COLO829 (cell line): ENCODE results near the gene SLC35F1.

ENCODE experiments used
- DNase-seq: peaks from one replicate; pipeline ENCODE4 v3.0.0; 2012; ENCODE audit warnings: low spot score

The SLC35F1 gene

GRCh38 chr6:118280210-118280609, 373.1 kb downstream of the SLC35F1 start:
- DNase-seq = no peak

GRCh38 chr6:118281291-118281690, 374.2 kb downstream of the SLC35F1 start:
- DNase-seq = peak; percentile 47

- peak; percentile 42 for DNase-seq
Observed at GRCh38 chr6:118283766-118284165, 376.7 kb downstream of the SLC35F1 start.

GRCh38 chr6:118284736-118285360, 377.8 kb downstream of the SLC35F1 start:
- DNase-seq = peak; percentile 15

GRCh38 chr6:118285791-118286190, 378.7 kb downstream of the SLC35F1 start:
- DNase-seq = no peak

- DNase-seq = no peak
Observed at GRCh38 chr6:118288355-118289124, 381.5 kb downstream of the SLC35F1 start.

DNA sequence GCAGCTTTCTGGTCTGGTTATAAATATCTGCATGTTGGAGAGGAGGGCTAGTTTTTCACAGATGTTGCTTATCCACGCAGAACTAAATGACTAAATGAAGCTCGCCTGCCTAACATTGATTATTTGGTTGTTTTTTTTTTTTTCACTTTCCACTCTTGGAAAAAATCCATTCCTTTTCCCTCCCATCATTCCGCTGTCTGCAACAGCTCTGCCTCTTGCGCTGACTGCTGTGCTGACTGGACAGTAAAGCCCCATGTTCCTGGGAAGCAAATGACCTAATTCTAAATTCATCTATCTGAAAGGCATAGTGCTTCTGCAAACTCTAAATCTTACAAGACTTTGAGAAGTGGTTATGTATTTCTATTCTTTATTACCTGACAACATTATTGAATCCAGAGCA, 385.5 kb downstream of the SLC35F1 start:
- no peak for DNase-seq

DNA sequence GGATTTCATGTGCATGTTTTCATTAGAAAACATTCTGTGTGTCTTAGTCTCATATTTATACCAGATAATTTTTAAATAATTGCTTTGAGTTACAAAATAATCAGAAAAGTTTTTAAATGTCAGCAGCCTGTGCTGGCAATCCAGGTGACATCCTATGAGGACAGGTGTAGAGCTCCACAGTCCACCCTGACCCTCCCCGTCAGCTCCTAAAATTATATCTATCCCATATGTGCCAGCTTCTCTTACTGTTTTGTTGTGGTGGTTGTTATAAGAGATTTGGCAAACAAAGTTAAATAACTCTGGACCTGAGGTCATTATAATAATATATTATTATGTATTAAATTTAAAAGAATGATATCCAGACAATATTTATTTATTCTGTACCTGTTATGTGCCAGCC, 387.8 kb downstream of the SLC35F1 start:
- DNase-seq = no peak

GRCh38 chr6:118295336-118295735, 388.3 kb downstream of the SLC35F1 start:
- no peak for DNase-seq

DNA sequence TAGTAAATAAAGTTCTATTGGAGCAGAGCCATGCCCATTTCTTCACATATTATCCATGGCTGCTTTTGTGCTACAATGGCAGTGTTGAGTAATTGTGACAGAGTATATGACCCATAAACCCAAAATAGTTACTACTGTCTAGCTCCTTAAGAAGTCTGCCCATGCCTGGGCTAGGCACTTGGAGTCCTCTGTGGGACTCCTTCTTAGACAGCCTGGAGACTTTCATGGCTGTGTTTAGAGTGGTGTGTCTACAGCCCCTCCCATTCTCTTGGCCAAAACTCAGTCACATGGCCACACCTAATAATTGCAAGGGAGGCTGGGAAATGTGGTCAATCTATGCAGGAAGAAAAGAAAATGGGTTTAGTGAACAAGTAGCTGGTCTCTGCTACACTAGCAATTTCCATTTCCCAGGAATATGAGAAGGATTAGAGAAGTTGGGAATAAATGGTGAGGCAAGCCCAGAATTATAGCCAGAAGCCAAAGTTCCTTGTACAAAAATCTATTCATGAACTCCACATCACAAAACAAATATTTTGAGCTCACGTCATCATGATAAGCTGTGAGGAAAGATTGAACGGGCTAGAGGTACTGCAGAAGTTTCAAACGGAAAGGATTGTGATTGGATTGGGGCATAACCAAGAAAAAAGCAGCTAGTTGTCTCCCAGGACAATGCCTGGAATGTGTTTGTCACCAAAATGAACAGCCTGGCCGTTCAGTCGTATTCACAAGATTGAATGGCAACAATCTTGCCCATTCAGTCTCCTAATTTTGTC, 389.3 kb downstream of the SLC35F1 start:
- DNase-seq = no peak

DNA sequence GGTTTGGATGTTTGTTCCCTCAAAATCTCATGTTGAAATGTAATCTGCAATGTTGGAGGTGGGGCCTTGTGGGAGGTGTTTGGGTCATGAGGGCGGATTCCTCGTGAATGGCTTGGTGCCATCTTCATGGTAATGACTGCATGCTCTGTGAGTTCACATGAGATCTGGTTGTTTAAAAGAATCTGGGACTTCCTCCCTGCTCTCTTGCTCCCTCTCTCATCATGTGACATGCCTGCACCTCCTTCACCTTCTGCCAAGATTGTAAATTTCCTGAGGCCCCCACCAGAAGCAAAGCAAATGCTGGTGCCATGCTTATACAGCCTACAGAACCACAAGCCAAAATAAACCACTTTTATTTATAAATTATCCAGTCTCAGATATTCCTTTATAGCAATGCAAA, 390.8 kb downstream of the SLC35F1 start:
- DNase-seq = no peak

DNA sequence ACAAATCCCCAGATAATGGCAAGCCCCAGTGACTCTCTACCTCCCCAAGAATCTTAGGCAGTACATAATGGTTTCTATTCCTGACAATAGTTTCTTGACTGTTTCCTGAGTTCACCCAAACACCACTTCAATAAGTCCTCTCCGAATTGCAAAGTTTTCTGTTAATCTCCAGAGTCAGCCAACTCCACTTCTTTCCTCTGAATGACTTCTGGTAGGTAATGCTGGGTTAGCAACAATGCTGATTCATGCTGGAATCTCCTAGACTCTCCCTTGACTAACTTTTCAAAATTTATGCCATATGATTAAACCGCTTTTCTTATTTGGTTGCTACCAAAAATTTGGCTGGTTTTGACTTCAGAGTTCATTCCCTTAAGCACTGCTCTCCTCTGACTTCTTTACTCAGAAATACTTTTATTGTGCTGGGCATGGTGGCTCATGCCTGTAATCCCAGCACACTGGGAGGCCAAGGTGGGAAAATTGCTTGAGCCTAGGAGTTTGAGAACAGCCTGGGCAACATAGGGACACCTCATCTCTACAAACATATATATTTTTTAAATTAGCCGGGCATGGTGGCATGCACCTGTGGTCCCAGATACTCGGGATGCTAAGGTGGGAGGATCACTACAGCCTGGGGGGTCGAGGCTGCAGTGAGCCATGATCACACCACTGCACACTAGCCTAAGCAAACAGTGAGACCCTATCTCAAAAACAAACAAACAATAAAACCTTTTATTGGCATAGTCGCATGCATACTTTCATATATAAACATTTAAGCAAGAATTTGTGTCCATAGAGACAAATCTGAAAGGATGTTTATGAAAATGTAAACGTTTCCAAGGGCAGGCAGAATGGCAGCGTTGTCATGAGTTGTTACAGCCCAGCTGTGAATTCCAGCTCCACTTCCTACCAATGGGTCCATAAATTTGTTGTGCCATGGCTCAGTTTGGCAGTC, 391.7 kb downstream of the SLC35F1 start:
- no peak for DNase-seq

- no peak for DNase-seq
Observed at GRCh38 chr6:118299457-118299856, 392.4 kb downstream of the SLC35F1 start.

DNA sequence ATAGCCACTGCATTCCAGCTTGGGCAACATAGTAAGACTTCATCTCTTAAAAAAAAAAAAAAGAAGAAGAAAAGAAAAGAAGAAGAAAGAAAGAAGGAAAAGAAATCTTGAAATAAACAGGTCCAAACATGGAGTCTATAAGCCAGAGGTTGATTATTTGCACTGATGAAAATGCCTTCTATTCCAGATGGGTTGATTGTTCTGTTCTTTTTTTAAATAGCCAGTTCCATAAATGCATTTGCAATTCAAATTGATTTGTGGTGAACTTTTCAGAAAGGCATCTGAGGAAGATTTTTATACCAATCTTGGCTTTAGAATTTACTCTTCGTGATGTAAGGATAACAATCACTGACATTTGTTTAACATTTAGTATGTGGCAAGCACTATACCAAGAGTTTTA, 397.3 kb downstream of the SLC35F1 start:
- DNase-seq = no peak

DNA sequence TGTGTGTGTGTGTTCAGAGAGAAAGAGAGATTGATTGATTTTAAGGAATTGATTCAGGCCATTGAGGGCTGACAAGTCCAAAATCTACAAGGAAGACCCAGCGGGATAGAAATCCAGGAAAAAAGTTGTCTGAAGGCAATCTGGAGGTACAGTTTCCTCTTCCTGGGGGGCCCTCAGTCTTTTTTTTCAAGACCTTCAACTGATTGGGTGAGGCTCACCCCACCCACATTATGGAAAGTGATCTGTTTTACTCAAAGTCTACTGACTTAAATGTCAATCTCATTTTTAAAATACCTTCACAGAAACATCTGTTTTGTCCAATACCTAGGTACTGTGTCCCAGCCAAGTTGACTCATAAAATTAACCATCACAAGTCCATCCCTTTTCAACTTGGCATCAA, 398.0 kb downstream of the SLC35F1 start:
- DNase-seq = no peak

GRCh38 chr6:118306392-118307238, 399.6 kb downstream of the SLC35F1 start:
- no peak for DNase-seq

GRCh38 chr6:118307581-118307980, 400.5 kb downstream of the SLC35F1 start:
- DNase-seq = no peak

GRCh38 chr6:118309337-118310093, 402.5 kb downstream of the SLC35F1 start:
- DNase-seq = no peak

DNA sequence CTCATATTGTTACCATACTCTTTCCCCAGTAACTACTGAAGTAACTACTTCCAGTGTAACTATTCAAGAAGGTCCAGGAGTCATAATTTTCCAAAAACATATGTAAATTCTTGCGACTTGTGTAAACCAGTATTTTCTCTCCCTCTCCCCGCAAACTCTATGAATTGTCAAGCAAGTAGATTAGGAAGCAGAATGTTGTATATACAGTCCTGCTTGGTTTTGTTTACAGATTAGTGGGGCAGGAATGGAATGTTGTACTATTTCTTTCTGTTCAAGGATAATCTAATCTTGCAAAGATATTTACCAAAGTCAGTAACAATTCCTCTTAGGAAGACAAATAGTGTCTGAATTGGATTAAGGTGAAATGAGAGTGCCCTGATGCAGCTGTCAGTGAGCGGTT, 406.1 kb downstream of the SLC35F1 start:
- no peak for DNase-seq

- DNase-seq = no peak
Observed at GRCh38 chr6:118313762-118314161, 406.7 kb downstream of the SLC35F1 start.
